Heart left ventricle (tissue), 16 donors: ENCODE results near the gene ELFN1. TPM values are rescaled to one million over a fixed set of nuclear protein-coding genes. Genes with fewer than 3 reads are reported as not detected.

Experiments
- ATAC-seq, 4 donors: fragments of 200-7000 bp; cut with Tn5 transposase; one replicate each; pipeline ENCODE4 v1.9.1; 2020 to 2022; ENCODE audit warnings: moderate library complexity in 4 of 4, mild to moderate bottlenecking in 3 of 4, moderate number of reproducible peaks in 1 of 4
- DNase-seq, 5 donors: peaks; one replicate each; pipeline ENCODE4 v3.0.0-alpha.2; 2020
- H3K27ac ChIP-seq, 12 donors: fragments of 200-600 bp; sonication (generic) in 4 of 12; one replicate each; pipeline versions ENCODE4 v1.5.0 to v1.8.0; 2016 to 2022; ENCODE audit warnings: mild to moderate bottlenecking in 2 of 12
- H3K27me3 ChIP-seq, 9 donors: fragments of 200-600 bp; sonication (generic) in 2 of 9; one replicate each; pipeline versions ENCODE4 v1.5.1 to v1.8.0; 2016 to 2022; ENCODE audit warnings: mild to moderate bottlenecking in 3 of 9
- H3K36me3 ChIP-seq, 9 donors: fragments of 200-600 bp; sonication (generic) in 2 of 9; one replicate each; pipeline versions ENCODE4 v1.5.0 to v1.8.0; 2018 to 2022; ENCODE audit warnings: mild to moderate bottlenecking in 2 of 9
- H3K4me1 ChIP-seq, 12 donors: fragments of 200-600 bp; sonication (generic) in 4 of 12; one replicate each; pipeline versions ENCODE4 v1.5.0 to v1.8.0; 2016 to 2022; ENCODE audit warnings: mild to moderate bottlenecking in 3 of 12
- H3K4me3 ChIP-seq, 12 donors: fragments of 200-600 bp; sonication (generic) in 4 of 12; one replicate each; pipeline versions ENCODE4 v1.5.0 to v1.8.0; 2017 to 2022; ENCODE audit warnings: mild to moderate bottlenecking in 9 of 12, moderate library complexity in 4 of 12
- H3K9me3 ChIP-seq, 12 donors: fragments of 200-600 bp; sonication (generic) in 4 of 12; one replicate each; pipeline versions ENCODE4 v1.5.0 to v1.8.0; 2016 to 2022; ENCODE audit warnings: mild to moderate bottlenecking in 1 of 12
- CTCF ChIP-seq, 12 donors: fragments of 200-600 bp; sonication (generic) in 4 of 12; IDR thresholded peaks; one replicate each; pipeline versions ENCODE4 v1.5.0 to v1.8.0; 2018 to 2022; ENCODE audit warnings: antibody characterized with exemption in 12 of 12, mild to moderate bottlenecking in 5 of 12
- POLR2A ChIP-seq, 2 donors: fragments of 450-650 bp; IDR thresholded peaks; one replicate each; pipeline ENCODE4 v1.6.1; 2017; ENCODE audit warnings: antibody characterized with exemption in 2 of 2, mild to moderate bottlenecking in 2 of 2, moderate library complexity in 2 of 2
- WGBS, 4 donors: extraction: QIAGEN DNeasy Blood & Tissue Kit in 2 of 4; methylation state at CpG; one replicate each; pipeline versions ENCODE4 v1.1.5 to v1.1.7; 2013 to 2018; 5-methylcytosine and 5-hydroxymethylcytosine counted together
- intact Hi-C, 10 donors: fragments of 100-400 bp; cut with DNase I; formaldehyde crosslinking; loops; one replicate each; pipeline versions ENCODE4 v1.11.1 to v1.14.2; 2022
- polyA plus RNA-seq, 2 donors: library from polyadenylated mRNA; stranded (reverse); fragments of 200-250 nt; gene quantifications; one replicate each; pipeline ENCODE4 v1.2.3, GENCODE V29; 2013
- total RNA-seq, 9 donors: library from RNA; depleted of rRNA in 2 of 9; stranded (reverse); fragments of >200 nt in 2 of 9; fragmentation: NEBNext Ultra II Directional in 3 of 9; extraction: Animal tissue kit (Norgen Biotek cat#: 25700) in 3 of 9; gene quantifications; one replicate each; pipeline versions ENCODE4 v1.1.0 to v1.2.4, GENCODE V29; 2016 to 2023
- donor health status: ischemic (EF 13 %, LVEDD 7.1; RV severe dilation, severe dysfunction).
- donor health status: healthy with polysubstance abuse.
- donor health status: DM: no; HTN: yes; CAD: no.
- donor health status: DM: no; HTN: no; CAD: no.
- donor health status: ischemic (EF 25% LVEDD 6.9; RV normal size, moderate dysfunction).
- donor health status: ischemic (EF 25% LVEDD 5.7; RV mildly dilated, moderate dysfunction).
- donor health status: healthy.
- donor health status: DM: yes; HTN: yes; CAD: no.
- donor health status: ischemic (EF 35%, LVEDD 5.7; RV mildly dilated, moderate dysfunction).
- donor health status: nonischemic (EF 11% LVEDD 7.7; RV severe dilation, severe dysfunction).
- donor health status: DM: yes; HTN: yes; CAD: no.
- donor health status: PGD.
- donor health status: ischemic (EF 29% LVEDD 5.4; RV normal size, mild dysfunction).
- donor health status: nonischemic (EF 23%, LVEDD 6.1; RV moderate dilation, normal function).

ELFN1 gene
- total and polyA plus RNA-seq, 11 donors = 2.6 to 18.6 (median 6.6) TPM

GRCh38 chr7:1653500-1653899 is 16.6 kb upstream of the ELFN1 start:
- Histone ChIP-seq H3K27me3 (peaks cover 0 to 26% (median 2%) of the 10 kb centered on the region in 9 donors), H3K27ac (no peak overlapping the region), H3K4me3 (no peak overlapping the region), H3K4me1 (peaks cover 0 to 6% (median 2%) of the 10 kb centered on the region in 12 donors), H3K9me3 (no peaks in the 10 kb centered on the region), H3K36me3 (no peaks in the 10 kb centered on the region)
- TF ChIP-seq CTCF (IDR thresholded peaks at IDR 0.05) = no peak
- intact Hi-C loops = loop anchor here in 1 of 10 donors (10.0 kb wide), 1 partner anchor 79 kb away; the partner anchor contains the start of gene PSMG3
- ATAC-seq (no peak), DNase-seq (peak in 1 of 5 donors; percentile 6)
- 92 to 96% (median 94%) methylated on average over 2 to 4 of the region's 4 CpGs for WGBS, 4 donors

GRCh38 chr7:1654111-1654510 is 16.0 kb upstream of the ELFN1 start:
- Histone ChIP-seq H3K9me3 (no peaks in the 10 kb centered on the region), H3K27ac (no peak overlapping the region), H3K4me1 (peaks cover 0 to under 1% (median 0%) of the 10 kb centered on the region in 12 donors), H3K27me3 (peaks cover 0 to 26% (median 0%) of the 10 kb centered on the region in 9 donors), H3K36me3 (no peaks in the 10 kb centered on the region), H3K4me3 (no peak overlapping the region)
- TF ChIP-seq CTCF (IDR thresholded peaks at IDR 0.05) = no peak
- no peak for TF ChIP-seq POLR2A (IDR thresholded peaks at IDR 0.05)
- ATAC-seq (no peak), DNase-seq (peak in 2 of 5 donors; percentile 13 to 28)
- intact Hi-C loops = loop anchor here in 1 of 10 donors (10.0 kb wide), 1 partner anchor 79 kb away; the partner anchor contains the start of gene PSMG3
- 85 to 95% (median 92%) methylated on average over 11 to 15 of the region's 15 CpGs for WGBS, 4 donors

GRCh38 chr7:1654738-1655475 is 15.2 kb upstream of the ELFN1 start:
- H3K36me3 ChIP-seq = no peaks in the 10 kb centered on the region
- no peaks in the 10 kb centered on the region for H3K9me3 ChIP-seq
- ATAC-seq = no peak
- intact Hi-C loops = loop anchor here in 1 of 10 donors (10.0 kb wide), 1 partner anchor 80 kb away; the partner anchor contains the start of gene PSMG3
- DNase-seq = peak in 1 of 5 donors; percentile 3
- TF ChIP-seq POLR2A (IDR thresholded peaks at IDR 0.05) (no peak), CTCF (IDR thresholded peaks at IDR 0.05) (no peak)
- no peaks in the 10 kb centered on the region for H3K4me1 ChIP-seq
- H3K27ac ChIP-seq = no peak overlapping the region
- 86 to 90% (median 88%) methylated on average over 32 of the region's 32 CpGs for WGBS, 4 donors
- H3K27me3 ChIP-seq = peaks cover 0 to 26% (median 0%) of the 10 kb centered on the region in 9 donors
- H3K4me3 ChIP-seq = no peak overlapping the region

GRCh38 chr7:1659696-1660095 is 10.4 kb upstream of the ELFN1 start:
- TF ChIP-seq POLR2A (IDR thresholded peaks at IDR 0.05) = no peak
- no peak for TF ChIP-seq CTCF (IDR thresholded peaks at IDR 0.05)
- DNase-seq (no peak), ATAC-seq (no peak)
- Histone ChIP-seq H3K4me1 (peaks cover 0 to 10% (median 8%) of the 10 kb centered on the region in 12 donors), H3K36me3 (no peaks in the 10 kb centered on the region), H3K9me3 (peaks cover 0 to 3% (median 0%) of the 10 kb centered on the region in 12 donors), H3K27me3 (peaks cover 4 to 41% (median 9%) of the 10 kb centered on the region in 9 donors), H3K27ac (no peak overlapping the region), H3K4me3 (no peak overlapping the region)
- 80 to 83% (median 81%) methylated on average over 8 of the region's 8 CpGs for WGBS, 4 donors
- intact Hi-C loops = loop anchor here (5.0 to 10.0 kb wide), 7 partner anchors 85 to 688 kb away; partner anchors contain the start of gene PSMG3 (in 3 of the 10)
